Tibial nerve (tissue), 4 donors: ENCODE measurements around the gene NCAPG2.

ENCODE experiments used
- EP300 ChIP-seq, 2 donors: sonication (generic); formaldehyde crosslinking; IDR thresholded peaks; one replicate each; pipeline ENCODE4 v1.6.1; 2017; ENCODE audit warnings: antibody characterized with exemption in 2 of 2, mild to moderate bottlenecking in 1 of 2
- POLR2A ChIP-seq, 2 donors: fragments of 450-650 bp; IDR thresholded peaks; one replicate each; pipeline ENCODE4 v1.6.1; 2017; ENCODE audit warnings: antibody characterized with exemption in 2 of 2, mild to moderate bottlenecking in 2 of 2, moderate library complexity in 2 of 2
- TF ChIP-seq, protein P1 (sequence below), 5 experiments: fragments of 200-600 bp in 3 of 5; fragments of 450-650 bp in 2 of 5; sonication (generic) in 3 of 5; IDR thresholded peaks; one replicate each; pipeline ENCODE4 v1.5.1; 2016 to 2019; ENCODE audit warnings: antibody characterized with exemption in 5 of 5, mild to moderate bottlenecking in 3 of 5, moderate library complexity in 2 of 5

DNA sequence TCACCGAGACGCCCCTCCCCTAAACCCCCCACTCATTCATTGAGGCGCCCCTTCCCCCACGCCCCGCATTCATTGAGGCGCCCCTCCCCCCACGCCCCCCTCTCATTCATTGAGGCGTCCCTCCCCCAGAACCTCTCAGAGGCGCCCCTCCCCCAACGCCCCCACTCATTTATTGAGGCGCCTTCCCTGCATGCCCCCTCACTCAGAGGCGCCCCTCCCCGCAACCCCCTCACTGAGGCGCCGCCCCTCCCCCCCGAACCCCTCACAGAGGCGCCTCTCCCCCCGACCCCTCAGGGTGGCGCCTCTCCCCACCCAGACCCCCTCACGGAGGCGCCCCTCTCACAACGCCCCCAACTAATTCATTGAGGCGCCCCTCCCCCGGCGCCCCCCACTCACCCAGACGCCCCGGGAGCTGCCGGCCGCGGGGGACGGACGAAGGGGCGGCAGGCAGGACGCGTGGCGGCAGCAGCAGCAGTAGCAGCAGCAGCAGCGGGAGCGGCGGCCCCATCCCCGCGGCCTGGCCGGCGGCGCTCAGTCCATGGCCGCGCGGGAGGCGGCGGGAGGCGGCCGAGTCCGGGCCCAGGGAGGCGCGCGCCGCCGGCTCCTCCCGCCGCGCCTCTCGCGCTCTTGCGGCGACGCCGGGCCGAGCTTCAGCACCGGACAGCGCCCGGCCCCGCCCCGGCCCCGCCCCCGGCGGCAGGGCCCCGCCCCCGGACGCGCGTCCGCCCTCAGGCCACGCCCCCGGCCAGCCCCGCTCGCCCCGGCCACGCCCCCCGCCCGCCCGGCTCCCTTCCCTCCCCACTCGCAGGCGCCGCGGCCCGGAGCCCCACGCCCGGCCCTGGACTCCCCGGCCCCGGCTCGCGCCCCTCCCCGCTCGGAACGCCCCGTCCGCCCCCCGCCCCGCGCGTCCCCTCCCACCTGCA lies 117.2 kb downstream of the NCAPG2 start, which contains the start of gene PTPRN2:
- TF ChIP-seq, protein P1, sequence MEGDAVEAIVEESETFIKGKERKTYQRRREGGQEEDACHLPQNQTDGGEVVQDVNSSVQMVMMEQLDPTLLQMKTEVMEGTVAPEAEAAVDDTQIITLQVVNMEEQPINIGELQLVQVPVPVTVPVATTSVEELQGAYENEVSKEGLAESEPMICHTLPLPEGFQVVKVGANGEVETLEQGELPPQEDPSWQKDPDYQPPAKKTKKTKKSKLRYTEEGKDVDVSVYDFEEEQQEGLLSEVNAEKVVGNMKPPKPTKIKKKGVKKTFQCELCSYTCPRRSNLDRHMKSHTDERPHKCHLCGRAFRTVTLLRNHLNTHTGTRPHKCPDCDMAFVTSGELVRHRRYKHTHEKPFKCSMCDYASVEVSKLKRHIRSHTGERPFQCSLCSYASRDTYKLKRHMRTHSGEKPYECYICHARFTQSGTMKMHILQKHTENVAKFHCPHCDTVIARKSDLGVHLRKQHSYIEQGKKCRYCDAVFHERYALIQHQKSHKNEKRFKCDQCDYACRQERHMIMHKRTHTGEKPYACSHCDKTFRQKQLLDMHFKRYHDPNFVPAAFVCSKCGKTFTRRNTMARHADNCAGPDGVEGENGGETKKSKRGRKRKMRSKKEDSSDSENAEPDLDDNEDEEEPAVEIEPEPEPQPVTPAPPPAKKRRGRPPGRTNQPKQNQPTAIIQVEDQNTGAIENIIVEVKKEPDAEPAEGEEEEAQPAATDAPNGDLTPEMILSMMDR (IDR thresholded peaks at IDR 0.05), result no peak
- TF ChIP-seq EP300 (IDR thresholded peaks at IDR 0.05) (no peak), POLR2A (IDR thresholded peaks at IDR 0.05) (no peak)
